HG03565 (cell line): ENCODE measurements around the gene VPS16.
A peak's percentile ranks its signal among the peaks of the same experiment; 100 is the strongest.

ENCODE experiments used
- ATAC-seq: cut with Tn5 transposase; IDR thresholded peaks from one replicate; pipeline ENCODE4 v1.9.1; 2021; ENCODE audit warnings: mild to moderate bottlenecking, moderate library complexity; ENCODE audit not compliant: unreplicated experiment

VPS16 gene

DNA sequence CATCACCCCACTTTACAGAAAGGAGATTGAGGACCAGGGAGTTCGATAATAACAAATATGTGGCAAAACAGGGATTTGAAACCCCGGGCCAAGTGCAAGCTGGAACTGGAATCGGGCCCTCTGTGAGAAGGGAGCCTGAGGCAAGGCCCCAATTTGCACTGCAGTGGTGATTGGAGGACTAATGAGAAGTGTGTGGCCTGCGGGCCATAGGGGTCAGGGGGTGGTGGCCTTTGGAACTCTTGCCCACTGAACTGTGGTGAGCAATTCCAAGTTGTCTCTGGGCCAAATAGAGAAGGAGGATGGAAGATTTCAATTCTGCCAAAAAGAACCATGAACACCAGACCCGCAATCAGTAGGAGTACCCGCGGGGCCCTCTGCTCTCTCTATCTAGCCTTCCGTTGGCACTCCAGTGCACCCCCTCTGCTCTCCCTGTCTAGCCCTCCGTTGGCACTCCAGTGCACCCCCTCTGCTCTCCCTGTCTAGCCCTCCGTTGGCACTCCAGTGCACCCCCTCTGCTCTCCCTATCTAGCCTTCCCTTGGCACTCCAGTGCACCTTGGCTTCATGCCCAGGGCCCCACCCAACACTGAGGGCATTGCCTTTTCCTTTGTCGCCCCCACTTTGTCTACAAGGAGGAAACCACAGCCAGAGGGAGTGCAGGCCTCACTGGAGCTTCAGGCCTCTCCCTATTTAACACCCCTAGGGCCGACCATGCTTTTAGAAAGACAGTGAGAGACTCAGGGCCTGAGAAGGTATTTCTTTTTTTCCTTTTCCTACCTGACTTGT lies 26.7 kb downstream of the VPS16 start:
- ATAC-seq, result no peak

DNA sequence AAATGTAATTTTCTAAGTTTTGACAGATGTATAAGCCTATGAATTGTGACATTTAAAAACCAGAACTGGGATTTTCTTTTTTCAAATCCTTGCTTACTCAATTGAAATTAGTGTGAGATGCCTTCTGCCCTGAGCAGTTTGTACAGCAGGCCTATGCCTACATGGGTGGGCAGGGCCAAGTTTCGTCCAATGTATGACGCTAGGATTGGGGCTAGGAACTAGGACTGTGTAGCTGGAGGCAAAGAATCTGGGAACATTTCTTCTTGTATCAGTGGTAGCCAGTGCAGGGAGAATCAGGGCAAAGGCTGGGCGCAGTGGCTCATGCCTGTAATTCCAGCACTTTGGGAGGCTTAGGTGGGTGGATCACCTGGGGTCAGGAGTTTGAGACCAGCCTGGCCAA lies 28.8 kb downstream of the VPS16 start:
- no peak for ATAC-seq

DNA sequence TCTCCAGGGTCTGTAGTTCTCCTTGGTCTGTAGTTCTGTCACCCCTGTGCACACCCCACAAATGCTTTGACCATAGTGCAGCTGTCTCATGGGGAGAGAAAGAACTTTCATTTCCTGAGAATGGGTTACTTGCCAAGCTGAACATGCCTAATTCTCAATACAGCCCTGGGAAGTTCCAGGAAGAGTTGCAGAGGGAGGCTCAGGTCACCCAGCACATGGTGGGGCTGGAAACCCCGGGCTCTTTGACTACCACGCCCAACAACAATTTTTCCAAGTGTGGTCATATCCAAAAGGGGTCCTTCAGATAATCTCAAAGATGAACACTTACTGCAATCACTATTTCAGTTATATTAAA lies 30.5 kb downstream of the VPS16 start:
- no peak for ATAC-seq

DNA sequence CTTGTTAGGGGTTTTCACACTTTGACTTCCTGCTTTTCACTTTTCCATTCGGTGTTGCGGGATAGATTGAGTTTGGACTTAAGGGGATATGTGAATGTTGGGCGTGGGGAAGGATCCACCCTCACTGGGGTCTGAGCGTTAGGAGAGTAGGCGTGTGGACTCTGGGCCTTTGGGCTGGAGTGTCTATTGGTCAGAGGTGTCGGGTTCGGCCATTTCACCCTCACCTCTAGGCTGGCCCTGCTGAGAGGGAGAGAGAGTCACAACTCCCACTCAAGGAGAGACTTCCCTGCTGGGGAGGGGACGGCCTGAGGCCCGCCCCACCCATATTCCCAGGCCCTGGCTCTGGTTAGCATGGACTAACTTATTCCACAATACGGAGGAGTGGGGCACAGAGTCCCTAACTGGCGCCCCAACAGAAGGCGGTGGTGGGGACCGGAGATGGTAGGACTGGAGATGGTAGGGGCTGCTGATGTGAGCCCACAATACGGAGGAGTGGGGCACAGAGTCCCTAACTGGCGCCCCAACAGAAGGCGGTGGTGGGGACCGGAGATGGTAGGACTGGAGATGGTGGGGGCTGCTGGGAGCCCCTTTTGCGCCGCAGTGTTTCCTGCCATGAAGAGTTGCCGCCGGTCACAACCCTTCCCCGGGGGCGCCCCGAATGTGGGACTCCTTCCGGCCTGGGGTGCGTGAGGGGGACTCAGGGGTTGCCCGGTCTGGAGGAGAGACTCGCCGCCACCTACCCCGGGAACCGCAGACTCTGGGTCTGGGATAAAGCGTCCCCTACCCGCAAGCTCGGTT lies 31.3 kb downstream of the VPS16 start:
- no peak for ATAC-seq

DNA sequence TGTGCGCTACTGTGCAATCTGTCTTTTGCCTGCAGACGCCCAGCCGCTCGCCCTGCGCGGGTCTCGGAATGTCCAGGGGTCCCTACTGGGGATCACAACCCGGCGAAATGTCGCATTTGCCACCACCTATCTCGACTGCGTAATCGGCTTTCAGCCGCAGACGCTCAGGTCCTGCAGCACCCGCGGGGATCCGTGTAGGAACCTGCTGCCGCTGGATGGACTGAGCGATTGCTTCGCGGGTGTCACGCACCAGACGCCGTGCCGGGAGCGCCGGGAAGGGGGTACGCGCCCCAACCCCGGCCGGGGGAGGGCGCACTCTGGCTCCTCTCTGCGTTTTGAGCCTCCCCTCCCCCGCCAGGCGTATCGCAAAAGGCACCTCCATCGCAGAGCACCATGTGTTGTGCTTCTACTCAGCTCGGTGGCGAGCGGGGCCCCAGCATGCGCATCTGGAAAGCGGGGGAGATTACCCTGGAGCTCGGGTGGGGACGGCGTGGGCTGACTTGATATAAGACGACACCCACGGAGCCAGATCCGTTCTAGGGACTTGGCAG lies 32.0 kb downstream of the VPS16 start:
- no peak for ATAC-seq

DNA sequence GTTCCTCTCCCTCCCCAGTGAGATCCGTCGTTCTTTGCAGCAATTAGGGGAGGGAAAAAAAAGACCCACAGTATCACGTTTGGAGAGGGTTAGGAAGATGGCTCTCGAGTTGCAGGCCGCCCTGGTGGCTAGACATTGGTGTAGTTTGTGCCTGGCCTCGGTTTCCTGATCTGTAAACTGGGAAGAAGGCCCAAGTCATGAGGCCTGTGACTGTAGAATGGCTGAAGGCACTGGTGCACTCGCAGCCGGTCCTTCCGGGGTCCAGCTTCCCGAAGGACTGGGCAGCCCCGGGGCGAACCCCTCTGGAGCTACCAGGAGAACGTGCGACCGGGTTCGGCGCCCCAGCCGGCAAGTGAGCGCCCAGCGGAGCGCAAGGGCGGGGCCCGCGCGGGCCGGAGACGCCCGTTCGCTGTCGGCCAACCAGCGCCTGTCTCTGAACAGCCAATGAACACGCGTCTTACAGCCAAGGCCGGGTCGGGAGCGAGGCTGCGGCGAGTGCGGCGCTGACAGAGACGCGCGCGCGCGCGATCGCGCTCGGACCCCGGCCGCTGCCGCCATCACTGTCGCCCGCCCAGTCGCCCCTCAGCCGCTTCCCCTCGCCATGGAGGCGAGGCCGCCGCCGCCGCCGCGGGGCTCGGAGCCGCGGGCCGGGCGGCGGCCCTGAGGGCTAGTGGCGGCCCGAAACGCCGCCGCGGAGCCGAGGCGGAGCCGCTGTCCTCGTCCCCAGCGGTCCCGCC lies 32.6 kb downstream of the VPS16 start, which contains the start of gene PTPRA:
PTPRA (plus strand) TSS at position 472 of the 737 bp plus-strand sequence. CDS start 90,797 bp downstream, outside the sequence.
- ATAC-seq, result peak; percentile 85

DNA sequence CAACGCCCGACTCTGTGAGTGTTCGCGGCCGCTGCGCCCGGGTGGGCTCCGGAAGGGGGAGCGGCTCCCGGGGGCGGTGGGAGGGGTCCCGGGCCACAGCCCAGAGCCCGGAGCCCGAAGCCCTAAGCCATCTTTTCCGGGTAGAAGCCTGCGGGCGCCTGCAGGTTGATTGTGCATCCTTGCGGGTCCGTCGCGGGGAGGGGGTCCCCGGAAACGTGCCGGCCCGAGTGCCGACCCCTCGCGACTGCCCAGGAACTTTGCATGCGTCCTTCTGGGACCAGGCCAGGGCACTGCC lies 33.1 kb downstream of the VPS16 start:
- peak; percentile 33 for ATAC-seq

DNA sequence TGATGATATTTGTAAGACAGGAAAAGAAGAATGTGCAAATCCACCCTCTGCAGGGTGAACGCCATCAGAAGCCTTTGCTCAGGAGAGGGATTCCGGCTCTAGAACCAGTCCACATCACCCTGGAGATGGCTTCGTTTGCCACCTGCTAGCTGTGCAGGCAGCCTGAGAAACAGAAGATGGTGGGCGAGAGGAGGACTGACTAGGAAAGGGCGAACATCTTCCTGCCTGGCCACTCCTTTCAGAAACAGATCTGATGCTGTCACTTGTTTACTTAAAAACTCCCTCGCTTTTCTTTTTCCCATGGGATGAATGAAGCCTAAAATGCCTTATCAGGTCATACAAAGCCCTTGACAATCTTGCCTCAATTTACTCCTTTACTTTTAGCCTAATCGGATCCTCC lies 33.9 kb downstream of the VPS16 start:
- no peak for ATAC-seq

DNA sequence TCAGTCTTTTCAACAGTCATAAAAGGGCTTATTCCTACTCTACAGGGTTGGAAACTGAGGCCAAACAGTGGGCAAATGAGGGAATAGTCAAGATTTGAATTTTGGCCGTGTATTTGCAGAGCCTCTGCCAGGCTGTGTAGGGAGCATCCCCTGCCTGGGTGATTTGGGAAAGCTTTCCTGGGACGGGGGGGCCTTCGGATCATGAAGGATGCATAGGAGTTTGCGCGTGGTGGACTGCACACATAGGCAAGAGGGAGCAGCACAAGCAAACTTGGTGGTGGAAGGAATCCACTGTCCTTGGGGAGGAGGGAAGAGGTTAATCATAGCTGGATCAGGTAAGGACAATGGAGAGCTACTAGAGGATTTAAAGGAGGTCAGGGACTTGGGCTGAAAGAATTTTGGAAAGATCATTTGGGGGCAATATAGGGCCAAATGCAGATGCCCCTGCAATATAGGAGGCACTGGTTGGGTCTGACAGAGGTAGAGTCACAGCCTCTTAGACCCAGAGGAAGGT lies 35.2 kb downstream of the VPS16 start:
- no peak for ATAC-seq

DNA sequence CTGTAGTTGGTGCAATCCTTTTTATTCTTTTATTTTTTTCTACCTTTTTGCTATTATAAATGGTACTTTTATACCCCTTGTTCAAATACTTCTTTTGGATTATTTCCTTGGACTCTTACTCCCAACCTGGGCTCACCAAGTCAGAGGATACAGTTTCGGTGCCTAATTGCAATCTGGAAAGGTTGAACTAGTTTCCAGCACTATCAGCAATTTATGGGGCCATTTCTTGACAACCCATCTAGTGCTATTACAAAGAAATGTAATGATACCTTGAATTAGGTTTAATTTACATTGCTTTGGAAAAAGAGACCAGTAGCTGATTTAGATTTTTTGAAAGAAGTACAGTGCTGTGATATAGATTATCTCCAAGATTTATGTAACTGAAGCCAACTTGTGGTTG lies 38.0 kb downstream of the VPS16 start:
- no peak for ATAC-seq

DNA sequence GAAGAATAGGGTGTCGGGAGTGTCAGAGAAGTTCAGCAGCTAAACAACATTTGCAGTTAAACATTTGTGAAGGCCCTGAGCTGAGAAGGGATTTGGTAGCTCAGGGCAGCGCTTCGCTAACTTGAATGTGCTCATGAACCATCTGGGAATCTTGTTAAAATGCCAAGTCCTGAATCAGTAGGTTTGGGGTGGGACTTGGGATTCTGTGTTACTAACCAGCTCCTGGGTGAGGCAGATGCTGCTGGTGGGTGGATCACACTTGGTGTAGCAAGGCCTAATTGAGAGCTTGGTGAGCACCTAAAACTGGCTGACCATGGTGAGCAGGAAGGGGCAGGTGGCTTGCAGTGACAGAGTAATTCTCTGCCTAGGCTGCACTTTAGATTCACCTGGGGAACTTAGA lies 38.6 kb downstream of the VPS16 start:
- no peak for ATAC-seq

DNA sequence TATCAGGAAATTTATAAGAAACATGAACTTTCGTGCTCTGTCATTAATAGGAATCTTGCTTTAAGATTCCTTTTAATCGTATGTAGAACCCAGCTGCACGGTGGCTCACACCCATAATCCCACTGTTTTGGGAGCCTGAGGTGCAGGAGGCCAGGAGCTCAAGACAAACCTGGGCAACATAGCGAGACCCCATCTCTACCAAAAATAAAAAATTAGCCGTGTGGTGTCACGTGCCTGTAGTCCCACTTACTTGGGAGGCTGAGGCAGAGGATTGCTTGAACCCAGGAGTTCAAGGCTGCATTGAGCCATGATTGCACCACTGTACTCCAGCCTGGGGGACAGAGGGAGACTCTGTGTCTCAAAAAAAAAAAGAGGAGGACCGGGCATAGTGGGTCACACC lies 40.1 kb downstream of the VPS16 start:
- no peak for ATAC-seq

DNA sequence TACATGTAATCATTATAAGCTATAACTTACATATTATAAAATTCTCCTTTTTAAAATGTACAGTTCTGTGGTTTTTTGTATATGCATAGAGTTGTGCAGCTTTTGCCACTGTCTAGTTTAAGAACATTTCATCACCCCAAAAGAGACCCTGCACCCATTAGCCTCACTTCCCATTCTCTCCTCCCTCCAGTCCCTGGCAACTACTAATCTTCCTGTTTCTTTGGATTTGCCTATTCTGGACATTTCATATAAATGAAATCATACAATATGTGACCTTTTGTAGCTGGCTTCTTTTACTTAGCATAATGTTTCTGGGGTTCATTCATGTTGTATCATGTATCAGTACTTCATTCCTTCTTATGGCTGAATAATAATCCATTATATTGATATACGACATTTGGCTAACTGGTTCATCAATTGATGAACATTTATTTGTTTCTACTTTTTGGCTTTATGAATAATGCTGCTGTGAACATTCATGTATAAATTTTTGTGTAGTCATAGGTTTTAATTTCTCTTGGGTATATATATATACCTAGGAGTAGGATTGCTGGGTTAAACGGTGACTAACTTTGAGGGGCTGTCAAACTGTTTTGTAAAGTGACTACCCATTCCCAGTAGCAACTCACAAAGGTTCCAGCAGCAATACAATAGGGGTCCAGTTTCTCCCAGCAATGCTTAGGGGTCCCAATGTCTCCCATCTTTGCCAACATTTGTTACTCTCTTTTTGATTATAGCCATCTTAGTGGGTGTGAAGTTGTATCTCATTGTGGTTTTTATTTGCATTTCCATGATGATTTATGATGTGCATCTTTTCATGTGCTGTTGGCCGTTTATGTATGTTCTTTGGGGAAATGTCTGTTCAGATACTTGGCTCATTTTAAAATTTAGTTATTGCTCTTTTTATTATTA lies 43.4 kb downstream of the VPS16 start:
- ATAC-seq, result no peak

DNA sequence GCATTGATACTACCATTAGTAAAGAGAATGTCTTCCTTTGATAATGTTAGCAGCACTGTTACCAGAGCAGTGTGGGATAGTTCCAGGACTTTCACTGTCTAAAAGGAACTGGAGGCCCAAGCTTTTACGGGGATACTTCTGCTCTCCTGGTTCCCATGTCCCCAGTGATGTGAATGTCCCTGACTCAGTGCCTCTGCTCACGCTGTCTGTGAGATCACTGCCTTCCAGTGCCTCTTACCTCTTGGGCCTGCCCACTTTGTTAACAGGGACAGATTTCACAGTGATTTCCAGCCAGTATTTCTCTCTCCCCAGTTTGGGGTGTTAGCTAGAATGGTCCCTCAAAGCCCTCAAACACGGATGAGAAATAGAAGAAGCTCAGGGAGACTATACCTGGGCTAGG lies 47.2 kb downstream of the VPS16 start:
- ATAC-seq, result no peak

DNA sequence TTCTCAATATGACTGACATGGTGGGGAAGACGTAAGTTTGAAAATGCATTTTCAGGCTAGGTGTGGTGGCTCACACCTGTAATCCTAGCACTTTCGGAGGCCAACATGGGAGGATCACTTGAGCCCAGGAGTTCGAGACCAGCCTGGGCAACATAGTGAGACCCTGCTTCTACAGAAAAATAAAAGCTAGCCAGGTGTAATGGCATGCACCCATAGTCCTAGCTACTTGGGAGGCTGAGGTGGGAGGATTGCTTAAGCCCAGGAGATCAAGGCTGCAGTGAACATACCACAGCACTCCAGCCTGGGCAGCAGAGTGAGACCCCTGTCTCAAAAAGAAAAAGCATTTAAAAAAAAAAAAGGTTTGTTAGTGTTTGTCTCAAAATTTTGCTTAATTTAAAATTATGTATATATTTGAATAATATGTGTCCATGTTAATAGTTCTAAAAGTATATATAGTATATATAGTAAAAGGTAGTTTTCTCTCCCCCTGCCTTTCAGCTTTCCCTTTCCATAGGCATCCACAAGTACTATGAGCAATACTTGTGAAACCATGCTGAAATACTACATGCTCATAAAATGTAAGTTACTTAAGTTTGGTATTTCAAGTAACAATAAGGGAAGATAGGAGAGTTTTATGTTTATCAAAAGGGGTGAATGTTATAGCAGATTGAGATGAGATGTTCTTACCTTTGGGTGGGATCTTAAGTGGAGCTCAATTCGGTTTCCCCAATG lies 47.8 kb downstream of the VPS16 start:
- no peak for ATAC-seq

DNA sequence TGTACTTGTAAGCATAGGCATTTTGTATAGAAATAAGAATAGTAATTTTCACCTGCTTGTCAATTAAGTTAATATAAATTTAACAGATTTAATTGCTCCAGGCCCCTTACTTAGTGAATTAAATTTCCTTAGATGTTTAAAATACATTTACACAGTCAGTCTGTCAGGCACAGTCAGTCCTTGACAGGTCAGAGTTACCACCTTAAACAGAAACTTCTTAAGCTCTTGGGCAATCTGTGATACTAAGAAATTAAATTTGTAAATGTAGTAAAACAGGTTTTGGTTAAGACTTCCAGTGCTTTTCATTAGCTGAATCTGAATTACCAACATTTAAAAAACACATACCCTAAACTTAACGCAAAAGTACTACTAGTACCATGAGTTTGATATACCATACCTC lies 48.7 kb downstream of the VPS16 start:
- ATAC-seq, result no peak

DNA sequence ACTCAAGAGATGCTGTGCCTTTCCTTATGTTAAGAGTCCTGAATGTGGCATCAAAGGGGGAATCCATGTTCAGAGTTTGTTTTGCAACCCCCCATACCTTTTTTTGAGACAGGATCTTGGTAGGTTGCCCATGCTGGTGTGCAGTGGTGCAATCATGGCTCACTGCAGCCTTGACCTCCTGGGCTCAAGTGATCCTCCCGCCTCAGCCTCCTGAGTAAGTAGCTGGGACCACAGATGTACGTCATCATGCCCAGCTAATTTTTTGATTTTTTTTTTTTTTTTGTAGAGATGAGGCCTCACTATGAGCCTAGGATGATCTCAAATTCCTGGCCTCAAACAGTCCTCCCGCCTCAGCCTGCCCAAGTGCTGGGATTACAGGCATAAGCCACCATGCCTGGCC lies 49.3 kb downstream of the VPS16 start:
- no peak for ATAC-seq

DNA sequence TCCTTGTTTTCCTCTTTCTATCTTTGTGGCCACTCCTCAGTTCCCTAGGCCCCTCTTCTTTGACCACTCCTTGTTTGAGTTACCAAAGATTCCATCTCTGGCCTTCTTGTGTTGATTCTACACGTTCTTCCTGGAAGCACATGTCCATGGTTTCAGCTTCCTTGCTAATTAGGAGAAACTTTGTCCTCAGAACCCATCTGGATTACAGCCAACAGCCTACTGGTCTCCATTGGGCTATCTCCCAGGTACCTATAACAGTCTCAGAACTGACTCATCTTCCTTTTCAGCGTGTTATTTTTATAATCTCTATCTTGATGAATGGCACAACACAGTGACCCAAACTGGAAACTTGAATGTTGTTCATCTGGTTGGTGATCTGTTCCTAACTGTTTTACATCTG lies 50.2 kb downstream of the VPS16 start:
- ATAC-seq, result no peak

DNA sequence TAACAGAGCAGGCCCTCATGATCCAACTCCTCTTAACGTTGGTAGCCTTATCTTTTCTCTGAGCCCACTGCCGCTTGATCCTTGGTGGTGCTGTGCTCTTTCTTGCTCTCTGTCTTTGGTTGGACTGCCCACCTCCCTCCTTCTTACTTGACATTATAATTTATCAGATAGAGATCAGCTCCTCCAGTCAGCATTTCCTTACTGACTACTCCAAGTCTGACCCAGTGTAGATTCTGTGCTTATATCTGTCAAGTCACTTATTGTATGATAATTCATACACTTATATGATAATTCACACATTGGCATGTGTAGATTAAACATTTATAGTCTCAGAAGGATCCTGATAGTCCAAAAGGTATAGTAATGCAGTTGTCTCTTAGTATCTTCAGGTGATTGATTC lies 50.8 kb downstream of the VPS16 start:
- no peak for ATAC-seq

DNA sequence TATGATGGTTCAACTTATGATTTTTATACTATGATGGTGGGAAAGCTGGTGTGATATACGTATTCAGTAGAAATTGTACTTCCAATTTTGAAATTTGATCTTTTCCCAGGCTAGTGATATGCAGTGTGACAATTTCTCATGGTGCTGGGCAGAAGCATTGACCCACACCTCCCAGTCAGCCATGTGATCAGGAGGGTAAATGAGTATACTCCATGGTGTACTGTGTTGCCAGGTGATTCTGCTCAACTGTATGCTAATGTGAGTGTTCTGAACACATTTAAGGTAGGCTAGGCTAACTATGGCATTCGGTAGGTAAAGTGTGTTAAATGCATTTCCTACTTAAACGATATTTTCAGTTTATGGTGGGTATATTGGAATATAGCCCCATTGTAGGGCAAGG lies 51.8 kb downstream of the VPS16 start:
- ATAC-seq, result no peak
